Activated CD4-positive, alpha-beta T cell treated with anti-CD3 and anti-CD28 coated beads, Interleukin-2, amount 50 U/mL, for 48 hours (primary cell): Measurements from ENCODE around the gene GAB3.

Experiments
- DNase-seq, 2 experiments: peaks; one replicate each; pipeline ENCODE4 v3.0.0-alpha.2; 2020

GAB3 gene, protein sequence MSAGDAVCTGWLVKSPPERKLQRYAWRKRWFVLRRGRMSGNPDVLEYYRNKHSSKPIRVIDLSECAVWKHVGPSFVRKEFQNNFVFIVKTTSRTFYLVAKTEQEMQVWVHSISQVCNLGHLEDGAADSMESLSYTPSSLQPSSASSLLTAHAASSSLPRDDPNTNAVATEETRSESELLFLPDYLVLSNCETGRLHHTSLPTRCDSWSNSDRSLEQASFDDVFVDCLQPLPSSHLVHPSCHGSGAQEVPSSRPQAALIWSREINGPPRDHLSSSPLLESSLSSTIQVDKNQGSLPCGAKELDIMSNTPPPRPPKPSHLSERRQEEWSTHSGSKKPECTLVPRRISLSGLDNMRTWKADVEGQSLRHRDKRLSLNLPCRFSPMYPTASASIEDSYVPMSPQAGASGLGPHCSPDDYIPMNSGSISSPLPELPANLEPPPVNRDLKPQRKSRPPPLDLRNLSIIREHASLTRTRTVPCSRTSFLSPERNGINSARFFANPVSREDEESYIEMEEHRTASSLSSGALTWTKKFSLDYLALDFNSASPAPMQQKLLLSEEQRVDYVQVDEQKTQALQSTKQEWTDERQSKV

DNA sequence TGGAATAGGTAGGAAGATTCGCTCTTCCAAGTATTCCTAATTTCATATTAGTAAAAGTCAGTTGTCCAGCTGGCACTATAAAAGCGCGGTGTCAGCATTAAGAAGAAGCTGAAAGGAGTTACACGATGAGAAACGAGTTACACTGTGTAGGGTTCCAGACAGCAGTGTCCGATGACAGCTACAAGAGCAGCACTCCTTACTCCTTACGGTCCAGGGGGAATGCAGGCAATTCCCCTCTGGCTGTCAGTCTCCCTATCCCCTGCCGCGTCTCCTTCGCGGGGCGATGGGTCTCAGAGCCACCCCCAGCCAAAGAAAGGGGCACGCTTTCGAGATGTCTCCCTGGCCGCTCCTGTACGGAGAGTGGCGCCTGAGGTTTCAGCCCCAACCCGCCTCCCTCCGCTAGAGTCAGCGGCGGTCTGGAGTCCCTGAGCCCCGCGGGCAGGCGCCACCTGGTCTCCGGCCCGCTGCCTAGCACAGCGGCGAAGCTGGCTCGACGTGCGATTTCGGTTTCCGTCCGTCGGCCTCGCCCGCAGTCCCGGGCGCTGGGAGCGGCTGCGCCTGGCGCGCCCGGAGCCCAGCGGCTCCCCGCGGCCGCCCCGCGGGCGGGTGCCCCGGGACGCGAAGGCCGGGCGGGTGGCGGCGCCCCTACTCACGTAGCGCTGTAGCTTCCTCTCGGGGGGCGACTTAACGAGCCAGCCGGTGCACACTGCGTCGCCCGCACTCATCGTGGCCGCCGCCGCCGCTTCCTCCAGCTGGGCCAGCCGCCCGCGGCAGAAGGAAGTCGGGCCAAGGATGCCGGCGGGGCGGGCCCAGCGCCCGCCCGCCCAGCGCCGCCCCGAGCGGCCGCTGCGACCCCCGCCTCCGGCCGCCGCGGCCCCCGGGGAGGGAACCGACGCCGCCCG, at the start of gene GAB3:
Gene GAB3, minus strand, starts transcription at position 777 of the 902 bp plus-strand sequence. Its CDS starts 52 bp downstream, at position 725.
- peak; percentile 30 to 54 for DNase-seq

DNA sequence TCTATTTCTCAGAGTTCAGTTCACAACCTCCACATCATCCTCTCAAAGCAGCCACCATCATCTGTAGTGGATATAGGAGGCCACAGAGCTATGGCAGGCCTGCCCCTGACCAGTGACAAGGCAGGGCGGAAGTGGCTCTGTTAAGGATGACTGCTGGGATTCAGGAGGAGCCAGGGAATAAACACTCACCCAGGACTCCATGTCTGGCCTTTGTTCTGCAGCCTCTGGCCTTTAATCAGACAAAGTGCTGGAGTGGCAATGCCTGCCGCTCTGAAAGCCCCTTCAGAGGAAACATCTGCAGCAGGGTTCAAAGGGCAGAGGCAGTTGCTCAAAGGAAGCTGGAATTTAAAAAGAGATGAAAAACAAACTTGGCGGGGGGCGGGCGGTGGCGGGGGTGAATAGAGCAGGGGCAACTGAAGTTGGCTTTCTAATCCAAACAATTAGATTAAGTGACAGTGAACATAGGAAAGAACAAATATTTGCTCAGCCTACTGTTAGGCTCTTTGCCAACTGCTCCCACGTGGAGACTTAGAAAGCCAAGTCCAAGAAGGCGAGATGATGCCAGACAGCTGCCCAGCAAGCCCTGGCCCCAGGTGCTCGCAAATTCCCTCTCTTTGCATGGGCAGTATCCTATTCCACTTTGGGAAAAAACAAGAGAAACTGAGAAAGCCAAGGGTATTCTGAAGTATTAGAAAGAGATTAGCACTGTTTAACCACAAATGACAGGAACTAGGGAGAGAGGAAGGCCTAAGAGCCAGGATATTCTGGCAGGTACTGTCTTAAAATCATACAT, 48.9 kb upstream of the GAB3 start:
- no peak for DNase-seq

DNA sequence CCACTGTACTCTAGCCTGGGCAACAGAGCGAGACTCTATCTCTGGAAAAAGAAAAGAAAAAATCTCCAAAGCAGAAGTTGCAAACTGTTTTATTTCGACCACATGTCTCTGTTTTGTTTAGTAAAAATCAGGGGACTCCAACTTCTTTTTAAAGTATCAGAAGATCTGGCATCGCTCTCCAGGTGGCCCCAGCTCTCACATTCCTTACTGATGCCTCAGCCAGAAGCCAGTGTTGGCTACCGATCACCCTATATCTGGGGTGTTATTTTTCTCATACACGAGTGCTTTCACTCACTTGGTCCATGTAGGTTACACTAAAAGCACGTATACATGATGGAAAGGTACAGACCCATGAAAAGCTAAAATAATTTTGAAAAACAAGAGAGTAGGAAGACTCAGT, 46.1 kb upstream of the GAB3 start:
- no peak for DNase-seq

DNA sequence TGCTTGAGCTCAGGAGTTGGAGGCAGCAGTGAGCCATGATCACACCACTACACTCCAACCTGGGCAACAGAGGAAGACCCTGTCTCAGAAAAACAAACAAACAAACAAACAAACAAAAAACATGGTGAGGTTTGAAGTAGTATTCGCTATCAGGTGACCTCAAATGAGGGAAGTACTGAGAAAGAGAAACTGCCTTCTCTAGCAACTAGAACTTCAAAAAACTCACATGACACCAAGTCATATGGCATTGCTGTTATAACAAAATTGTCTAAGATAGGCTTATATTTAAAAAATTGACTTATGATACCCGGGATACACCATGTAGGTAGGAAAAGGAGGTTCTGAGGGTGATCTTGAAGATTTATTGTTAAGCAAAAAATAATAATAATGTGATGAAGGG, 44.1 kb upstream of the GAB3 start:
- no peak for DNase-seq

DNA sequence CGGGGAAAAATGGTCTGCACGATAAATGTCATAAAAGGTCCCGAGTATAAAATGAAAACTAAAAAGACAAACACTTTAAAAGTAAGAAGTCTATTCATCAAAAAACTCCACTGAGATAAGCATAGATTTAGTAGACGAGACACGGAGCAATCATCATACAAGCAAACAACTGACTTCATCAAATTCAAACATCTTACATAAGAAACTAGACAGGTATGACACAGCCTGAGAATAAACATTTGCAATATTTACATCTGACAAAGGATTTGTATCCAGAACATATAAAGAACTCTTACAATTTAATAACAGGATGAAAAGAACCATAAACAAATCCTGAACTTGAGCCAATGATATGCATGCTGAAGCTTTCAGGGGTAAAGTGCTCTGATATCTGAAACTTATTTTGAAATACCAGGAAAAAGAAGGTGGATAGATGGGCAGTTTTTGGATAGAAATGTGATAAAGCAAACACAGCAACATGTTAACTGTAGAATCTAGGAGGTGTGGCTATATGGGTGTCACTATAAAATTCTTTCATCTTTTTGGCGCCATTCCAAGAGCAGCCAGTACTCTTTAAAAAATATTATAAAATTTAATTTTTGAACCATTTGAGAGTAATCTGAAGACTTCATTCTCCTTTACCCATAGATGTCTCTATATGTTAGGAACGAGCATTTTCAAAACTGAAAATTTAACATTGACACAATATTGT, 42.4 kb upstream of the GAB3 start:
- no peak for DNase-seq

DNA sequence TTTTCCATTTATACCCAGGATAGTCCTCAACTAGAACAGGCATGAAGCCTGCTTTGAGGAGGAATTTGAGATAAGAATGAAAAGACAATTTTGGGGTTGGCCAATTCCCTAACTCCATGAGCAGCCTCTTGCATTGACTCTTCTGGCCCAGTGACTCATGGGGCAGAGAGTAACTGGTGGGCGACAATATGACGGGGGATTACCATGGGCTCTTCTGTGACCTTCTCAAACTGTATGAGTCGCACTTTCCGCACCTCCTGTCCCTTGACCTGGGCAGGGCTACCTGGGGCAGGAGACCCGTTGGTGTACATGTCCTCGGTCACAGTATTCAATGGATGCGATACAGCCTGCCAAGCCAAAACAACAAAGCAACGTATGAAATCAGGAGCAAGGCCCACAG, 41.1 kb upstream of the GAB3 start:
- no peak for DNase-seq

DNA sequence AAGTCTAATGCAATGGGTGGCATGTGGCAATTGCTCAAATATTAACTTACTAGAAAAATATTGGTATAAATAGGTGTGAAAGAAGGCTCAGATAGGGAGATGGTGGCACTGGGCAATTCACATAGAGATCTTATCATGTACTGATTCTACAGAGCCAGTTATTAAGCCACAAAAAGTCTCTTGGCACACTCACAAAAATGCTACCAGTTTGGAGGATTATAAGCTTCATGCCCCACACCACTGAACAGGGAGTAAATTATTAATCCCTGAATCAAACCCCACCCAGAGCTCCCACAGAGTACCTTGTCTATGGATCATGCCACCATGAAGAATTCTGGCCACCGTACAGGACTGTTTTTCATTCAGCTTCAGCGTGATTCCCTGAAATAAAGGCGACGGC, 40.6 kb upstream of the GAB3 start:
- DNase-seq: no peak

DNA sequence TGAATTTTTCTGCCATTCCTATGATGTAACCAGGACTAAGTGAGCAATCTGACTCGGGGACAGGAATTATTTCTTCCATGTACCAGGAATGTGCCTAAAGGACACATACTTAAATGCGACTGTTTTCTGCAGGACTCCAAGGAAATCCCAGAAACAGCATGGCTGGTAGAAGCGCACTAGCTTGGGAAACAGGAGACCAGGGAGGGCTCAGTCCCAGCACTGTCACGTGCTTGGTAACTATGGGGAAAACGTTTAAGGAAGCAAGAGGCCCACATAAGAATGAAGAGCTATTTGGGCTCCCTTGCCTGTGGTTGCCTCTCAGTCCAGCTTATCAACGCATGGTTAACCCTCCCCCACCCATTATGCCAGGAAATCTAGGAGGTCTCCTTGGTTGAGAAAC, 34.8 kb upstream of the GAB3 start:
- DNase-seq: no peak

DNA sequence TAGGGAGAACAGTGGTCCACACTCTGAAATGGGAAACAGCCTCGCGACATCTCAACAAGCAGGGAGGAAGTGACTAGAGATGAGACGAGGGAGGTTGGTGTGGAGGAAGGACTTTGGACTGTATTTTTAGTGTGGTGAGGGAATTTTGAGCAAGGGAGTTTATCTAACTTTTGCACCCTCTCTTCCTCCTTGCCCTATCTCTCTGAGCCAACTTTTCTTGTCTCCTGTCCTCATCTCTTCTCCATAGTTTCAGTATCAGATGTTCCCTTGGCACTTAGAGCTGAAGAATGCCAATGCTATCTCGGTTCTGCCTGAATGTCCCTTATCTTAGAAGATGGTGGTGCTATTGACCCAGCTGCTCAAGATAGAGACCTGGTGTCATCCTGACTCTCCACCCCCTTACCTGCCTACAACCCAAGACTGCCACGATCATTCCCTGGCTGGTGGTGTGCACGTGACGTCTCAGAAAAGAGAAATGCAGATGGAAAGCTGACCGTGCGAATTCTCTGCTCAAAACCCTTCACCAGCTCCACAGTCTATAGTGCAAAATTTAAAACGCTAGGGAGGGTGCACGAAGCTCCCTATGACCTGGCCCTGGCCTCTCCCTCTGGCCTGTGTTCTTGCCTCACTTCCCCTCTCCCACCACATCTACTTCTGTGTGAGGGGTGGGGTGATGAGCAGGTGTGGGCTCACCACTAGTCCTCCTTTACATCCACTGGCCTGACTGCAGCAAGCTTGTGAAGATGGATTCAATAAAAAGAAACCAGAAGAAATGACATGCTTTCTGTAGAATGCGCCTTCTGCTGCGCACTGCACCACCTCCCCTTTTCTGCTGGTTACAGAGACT, 33.5 kb upstream of the GAB3 start:
- DNase-seq: no peak

DNA sequence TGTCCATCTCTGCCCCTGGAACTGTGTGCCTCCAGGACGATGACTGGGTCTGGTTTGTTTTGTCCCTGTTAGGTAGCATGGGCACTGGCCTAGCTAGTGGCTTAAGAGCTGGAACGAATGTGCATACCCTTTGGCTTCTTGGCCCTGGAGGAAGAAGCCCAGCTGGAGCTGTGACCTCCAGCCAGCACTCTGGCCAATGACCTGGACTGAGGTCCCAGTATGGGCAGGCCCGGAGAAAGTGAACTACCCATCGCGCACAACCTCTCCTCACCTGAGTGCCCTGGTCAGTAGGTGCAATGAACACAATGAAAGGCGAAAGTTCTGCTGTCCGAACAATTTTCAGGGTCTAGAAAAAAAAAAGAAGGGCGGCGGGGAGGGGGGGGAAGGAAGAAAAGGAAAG, 30.1 kb upstream of the GAB3 start:
- DNase-seq: no peak

DNA sequence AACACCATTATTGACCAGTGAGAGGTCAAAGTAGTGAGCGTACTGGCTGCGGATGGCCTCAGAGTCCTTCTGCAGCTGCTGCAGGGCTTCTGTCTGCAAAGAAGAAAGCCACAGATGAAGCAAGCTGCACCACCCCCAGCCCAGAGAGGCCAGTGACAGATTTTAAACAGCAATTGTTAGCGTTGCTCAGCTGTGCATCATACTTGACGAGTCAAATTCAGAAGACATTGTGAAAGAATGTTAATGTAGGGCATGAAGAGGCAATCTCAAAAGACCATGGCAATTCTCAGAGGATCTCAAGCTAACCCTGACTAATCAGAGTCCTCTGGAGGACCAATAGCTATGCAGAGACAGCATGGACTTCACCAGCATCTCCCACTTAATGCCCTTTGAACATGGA, 28.4 kb upstream of the GAB3 start:
- no peak for DNase-seq

DNA sequence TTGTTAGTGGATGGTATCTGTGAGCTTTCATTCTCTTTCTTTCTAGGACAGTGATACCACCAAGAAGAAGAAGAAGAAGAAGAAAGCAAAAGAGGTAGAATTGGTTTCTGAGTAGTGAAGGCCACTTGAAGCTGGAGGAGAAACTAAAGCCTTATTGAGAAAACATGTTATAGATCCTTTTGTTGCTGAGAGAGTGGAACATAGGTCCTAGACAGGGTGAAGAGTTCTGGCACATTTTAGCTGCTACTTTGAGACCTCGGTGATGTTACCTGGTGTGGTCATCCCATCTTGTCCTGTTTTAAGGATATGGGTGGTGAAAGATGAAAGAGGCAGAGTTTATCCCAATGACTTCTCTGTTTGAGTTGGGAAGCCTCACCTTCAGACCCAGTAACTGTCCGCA, 25.9 kb upstream of the GAB3 start:
- DNase-seq: no peak

DNA sequence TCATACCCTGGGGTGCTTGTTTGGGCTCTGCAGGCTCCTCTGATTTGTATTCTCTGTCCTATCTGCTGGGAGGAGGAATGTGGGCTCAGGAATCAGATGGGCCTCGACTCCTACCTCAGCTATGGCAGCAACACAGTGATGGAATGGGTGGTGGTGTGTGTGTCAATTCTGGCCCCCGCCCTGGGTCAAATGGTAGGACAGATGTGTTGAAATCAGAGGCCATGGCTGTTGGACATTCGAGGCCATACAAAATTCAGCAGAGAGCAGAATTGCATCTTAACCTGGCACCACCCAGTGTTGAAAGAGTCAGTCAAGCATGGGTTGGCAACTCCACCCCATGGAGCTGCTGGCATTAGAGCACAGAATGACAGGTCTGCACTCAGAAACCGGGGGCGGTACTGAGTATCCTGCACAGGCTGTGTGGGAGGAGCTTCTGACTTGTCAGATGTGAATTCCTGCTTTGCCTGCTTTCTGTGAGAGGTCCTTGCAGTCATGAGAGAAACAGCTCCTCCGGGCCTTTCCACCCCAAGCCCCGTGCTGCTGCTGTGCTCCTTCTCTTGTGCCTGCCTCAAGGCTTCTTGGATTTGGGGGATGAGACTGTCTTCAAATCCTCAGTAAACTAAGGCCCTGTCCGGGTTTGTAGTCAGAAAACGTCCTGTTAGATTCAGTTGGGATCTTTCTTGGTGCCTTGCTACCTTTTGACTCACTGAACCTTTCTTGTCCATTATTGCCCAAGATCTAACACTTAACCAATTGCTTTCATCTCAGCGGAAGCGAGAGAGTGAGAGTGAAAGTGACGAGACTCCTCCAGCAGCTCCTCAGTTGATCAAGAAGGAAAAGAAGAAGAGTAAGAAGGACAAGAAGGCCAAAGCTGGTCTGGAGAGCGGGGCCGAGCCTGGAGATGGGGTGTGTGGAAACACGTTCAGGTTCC, 24.8 kb upstream of the GAB3 start:
- DNase-seq: peak; percentile 35 to 48

DNA sequence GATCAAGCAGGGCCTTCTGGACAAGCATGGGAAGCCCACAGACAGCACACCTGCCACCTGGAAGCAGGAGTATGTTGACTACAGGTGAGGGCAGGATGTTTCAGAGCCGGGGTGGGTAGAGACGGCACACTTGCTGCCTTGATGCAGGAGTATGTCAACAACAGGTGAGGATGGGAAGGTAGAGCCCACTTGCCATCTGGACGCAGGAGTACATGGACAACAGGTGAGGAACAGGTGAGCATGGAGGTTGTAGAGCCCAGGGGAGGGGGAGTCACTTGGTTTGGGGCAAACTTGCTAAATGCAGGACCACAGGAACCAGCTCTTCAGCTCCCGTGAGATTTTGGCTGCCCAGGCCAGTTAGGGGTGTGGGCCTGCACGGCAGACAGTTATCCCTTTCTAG, 23.7 kb upstream of the GAB3 start:
- no peak for DNase-seq

DNA sequence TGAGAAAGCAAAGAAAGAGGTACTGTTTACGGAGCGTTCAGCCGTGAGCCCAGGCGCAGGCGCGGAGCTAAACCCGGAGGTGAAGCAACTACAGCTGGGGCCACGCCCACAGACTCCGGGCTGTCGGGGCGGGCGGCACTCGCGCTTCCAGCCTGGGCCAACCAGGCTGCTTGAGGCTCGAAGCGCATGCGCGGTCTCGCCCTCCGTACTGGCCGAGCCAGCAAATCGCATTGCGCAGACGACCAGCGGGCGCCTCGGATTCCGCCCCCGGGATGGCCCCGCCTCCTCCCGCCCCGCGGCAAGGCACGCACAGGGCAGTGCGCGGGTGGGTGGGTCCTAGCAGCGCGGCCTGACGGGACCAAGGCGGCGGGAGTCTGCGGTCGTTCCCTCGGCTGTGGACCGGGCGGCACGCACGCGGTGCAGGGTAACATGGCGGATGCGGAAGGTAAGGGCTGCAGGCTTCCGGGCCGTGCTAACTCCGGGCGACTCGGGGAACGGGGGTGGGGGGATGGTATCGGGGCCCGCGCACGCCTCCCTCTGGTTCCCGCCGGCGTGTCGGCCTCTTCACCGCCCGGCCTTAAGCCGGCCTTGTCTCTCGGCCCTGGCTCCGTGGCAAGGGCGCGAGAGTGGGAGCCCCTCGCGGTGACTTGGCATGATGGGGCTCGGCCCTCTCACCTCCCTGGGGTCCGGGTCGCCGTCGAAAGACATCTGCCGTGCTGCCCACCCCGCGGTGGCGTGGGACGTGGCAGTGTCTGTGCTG, 11.8 kb upstream of the GAB3 start, which contains the start of gene DKC1:
Gene DKC1, plus strand, starts transcription at position 328 of the 760 bp plus-strand sequence. Its CDS starts 102 bp downstream, at position 430.
- peak; percentile 94 for DNase-seq

DNA sequence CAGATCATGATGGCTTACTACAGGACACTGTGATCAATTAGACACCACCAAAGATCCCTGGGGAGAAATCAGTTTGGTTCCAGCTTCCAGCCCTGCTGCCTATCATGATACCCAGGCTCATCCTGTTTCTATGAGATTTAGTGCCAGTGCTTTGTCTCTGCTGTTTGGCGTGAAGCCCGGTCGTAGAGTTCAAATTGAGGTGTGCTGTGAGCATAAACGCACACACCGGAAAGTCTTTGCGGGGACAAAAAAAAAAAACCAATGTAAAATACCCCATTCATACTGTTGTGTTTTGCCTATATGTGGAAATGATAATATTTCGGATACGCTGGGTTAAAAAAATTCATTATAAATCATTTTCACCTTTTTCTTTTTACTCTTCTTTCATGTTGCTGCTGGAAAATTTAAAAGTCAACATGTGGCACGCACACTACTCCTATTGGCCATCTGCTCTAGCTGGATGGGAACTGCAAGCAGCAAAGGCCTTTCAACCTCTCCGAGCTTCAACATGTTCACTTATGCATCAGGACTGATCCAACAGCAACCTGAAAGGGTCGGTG, 11.2 kb upstream of the GAB3 start:
- DNase-seq: no peak

DNA sequence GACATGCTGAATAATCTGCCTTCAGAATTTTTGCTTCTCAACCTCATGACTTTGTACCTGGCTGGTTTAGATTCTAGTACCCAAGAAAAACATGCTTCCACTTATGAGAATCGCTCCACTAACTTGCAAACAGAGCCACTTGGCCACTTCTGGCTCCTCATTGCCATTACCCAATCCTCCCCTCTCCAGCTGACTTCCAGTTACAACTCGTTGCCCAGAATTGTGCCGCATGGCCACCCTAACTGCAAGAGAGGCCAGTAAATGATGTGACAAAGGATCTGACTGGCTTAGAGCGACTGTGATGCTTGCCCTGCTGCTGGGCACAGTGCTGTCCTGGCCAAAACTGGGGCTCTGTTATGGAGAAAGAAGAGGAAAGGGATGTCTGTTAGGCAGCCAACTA, 7.8 kb upstream of the GAB3 start:
- no peak for DNase-seq

DNA sequence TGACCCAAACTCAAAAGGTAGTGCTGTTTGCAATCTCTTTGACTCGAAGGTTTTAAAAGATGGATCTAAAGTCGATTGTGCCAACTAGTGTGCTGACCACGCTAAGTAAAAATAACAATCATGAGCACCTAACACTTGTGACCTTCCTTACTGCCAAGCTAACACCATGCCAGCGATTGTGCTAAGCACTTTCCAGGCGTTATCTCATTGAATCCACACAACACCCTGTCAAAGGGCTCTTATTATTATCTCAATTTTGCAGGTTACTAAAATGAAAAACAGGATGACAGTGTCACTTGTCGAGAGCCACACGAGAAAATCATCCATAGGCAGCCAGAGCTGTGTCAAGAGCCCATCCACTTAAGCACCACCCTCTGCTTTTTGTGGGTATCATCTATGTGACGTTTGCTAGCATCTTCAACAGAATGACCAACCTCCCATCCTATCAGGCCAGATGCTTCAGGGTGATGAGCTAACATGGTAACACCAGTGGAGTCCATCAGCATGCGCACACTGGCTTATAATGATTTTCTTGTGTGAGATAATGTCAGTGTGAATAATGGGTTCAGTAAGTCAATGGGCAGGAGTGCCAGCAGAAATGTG, 893 bp upstream of the GAB3 start:
- no peak for DNase-seq
